ENCODE results near the gene SEZ6L. TPM values are rescaled to one million over a fixed set of nuclear protein-coding genes. Genes with fewer than 3 reads are reported as not detected.

SEZ6L gene
- polyA plus RNA-seq, 1 donor from 2014 or later, result 31.9 TPM

DNA sequence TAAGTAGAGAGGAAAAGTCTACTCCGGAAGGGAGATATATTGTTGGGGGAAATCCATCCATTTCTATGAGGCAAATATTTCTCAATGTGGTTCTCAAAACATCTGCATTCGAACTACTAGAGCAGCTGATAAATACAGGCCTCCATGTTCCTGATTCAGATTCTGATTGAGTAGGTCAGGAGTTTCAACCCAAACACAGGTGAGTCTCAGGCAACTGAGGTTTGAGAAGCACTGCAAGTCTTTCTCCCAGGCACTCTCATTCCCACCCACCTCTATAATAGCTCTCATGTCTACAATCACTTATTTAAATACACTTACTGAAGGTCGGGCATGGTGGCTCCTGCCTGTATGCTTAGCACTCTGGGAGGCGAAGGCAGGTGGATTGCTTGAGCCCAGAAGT lies 245.1 kb downstream of the SEZ6L start:
- H3K79me2 ChIP-seq (replicated peaks; ENCODE audit: insufficient read depth, low read length), result no peaks in the 10 kb centered on the region
- no peaks in the 10 kb centered on the region for H3K27me3 ChIP-seq (ENCODE audit: insufficient read depth, low read depth, low read length)
- H4K20me1 ChIP-seq (ENCODE audit: insufficient read depth), result no peaks in the 10 kb centered on the region

GRCh38 chr22:26416256-26416655 lies 247.0 kb downstream of the SEZ6L start:
- H3F3A ChIP-seq (ENCODE audit: insufficient read depth, low read length, poor library complexity, severe bottlenecking), result peaks cover 2% of the 10 kb centered on the region
- H4K20me1 ChIP-seq (ENCODE audit: insufficient read depth), result no peaks in the 10 kb centered on the region
- no peaks in the 10 kb centered on the region for H3K9me2 ChIP-seq (ENCODE audit: insufficient read depth, low read length)
- no peak for TF ChIP-seq MXI1 (conservative IDR thresholded peaks at IDR 0.05; ENCODE audit: poor library complexity, severe bottlenecking)
- TF ChIP-seq, protein P1, sequence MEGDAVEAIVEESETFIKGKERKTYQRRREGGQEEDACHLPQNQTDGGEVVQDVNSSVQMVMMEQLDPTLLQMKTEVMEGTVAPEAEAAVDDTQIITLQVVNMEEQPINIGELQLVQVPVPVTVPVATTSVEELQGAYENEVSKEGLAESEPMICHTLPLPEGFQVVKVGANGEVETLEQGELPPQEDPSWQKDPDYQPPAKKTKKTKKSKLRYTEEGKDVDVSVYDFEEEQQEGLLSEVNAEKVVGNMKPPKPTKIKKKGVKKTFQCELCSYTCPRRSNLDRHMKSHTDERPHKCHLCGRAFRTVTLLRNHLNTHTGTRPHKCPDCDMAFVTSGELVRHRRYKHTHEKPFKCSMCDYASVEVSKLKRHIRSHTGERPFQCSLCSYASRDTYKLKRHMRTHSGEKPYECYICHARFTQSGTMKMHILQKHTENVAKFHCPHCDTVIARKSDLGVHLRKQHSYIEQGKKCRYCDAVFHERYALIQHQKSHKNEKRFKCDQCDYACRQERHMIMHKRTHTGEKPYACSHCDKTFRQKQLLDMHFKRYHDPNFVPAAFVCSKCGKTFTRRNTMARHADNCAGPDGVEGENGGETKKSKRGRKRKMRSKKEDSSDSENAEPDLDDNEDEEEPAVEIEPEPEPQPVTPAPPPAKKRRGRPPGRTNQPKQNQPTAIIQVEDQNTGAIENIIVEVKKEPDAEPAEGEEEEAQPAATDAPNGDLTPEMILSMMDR (IDR thresholded peaks at IDR 0.05; ENCODE audit: poor library complexity, severe bottlenecking), result no peak
- TF ChIP-seq EP300 (conservative IDR thresholded peaks at IDR 0.05; ENCODE audit: poor library complexity, severe bottlenecking), result no peak
- no peak for TF ChIP-seq SMC3 (conservative IDR thresholded peaks at IDR 0.05; ENCODE audit: poor library complexity)
- no peak for TF ChIP-seq TAF1 (IDR thresholded peaks at IDR 0.05; ENCODE audit: low read depth)
- no peak for TF ChIP-seq POLR2AphosphoS5 (IDR thresholded peaks at IDR 0.05)
- no peak for TF ChIP-seq EZH2 (IDR thresholded peaks at IDR 0.05; ENCODE audit: borderline replicate concordance, insufficient read depth, low read length, poor library complexity, severe bottlenecking)
- TF ChIP-seq, protein P2, sequence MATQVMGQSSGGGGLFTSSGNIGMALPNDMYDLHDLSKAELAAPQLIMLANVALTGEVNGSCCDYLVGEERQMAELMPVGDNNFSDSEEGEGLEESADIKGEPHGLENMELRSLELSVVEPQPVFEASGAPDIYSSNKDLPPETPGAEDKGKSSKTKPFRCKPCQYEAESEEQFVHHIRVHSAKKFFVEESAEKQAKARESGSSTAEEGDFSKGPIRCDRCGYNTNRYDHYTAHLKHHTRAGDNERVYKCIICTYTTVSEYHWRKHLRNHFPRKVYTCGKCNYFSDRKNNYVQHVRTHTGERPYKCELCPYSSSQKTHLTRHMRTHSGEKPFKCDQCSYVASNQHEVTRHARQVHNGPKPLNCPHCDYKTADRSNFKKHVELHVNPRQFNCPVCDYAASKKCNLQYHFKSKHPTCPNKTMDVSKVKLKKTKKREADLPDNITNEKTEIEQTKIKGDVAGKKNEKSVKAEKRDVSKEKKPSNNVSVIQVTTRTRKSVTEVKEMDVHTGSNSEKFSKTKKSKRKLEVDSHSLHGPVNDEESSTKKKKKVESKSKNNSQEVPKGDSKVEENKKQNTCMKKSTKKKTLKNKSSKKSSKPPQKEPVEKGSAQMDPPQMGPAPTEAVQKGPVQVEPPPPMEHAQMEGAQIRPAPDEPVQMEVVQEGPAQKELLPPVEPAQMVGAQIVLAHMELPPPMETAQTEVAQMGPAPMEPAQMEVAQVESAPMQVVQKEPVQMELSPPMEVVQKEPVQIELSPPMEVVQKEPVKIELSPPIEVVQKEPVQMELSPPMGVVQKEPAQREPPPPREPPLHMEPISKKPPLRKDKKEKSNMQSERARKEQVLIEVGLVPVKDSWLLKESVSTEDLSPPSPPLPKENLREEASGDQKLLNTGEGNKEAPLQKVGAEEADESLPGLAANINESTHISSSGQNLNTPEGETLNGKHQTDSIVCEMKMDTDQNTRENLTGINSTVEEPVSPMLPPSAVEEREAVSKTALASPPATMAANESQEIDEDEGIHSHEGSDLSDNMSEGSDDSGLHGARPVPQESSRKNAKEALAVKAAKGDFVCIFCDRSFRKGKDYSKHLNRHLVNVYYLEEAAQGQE (IDR thresholded peaks at IDR 0.05; ENCODE audit: borderline replicate concordance), result no peak
- TF ChIP-seq RAD21 (conservative IDR thresholded peaks at IDR 0.05), result no peak
- no peak overlapping the region for H3K4me3 ChIP-seq (ENCODE audit: low read length)
- no peak overlapping the region for H2AFZ ChIP-seq (ENCODE audit: low read depth, low read length)
- no peak overlapping the region for H3K27ac ChIP-seq (ENCODE audit: low read length)
- H3K79me2 ChIP-seq (replicated peaks; ENCODE audit: insufficient read depth, low read length), result no peaks in the 10 kb centered on the region
- no peak overlapping the region for H3K4me2 ChIP-seq (ENCODE audit: low read length)
- H3K9ac ChIP-seq (ENCODE audit: low read length), result no peak overlapping the region
- no peaks in the 10 kb centered on the region for H3K36me3 ChIP-seq (ENCODE audit: insufficient read depth, low read length)
- H3K27me3 ChIP-seq (ENCODE audit: insufficient read depth, low read depth, low read length), result no peaks in the 10 kb centered on the region
- H3K9me3 ChIP-seq (ENCODE audit: low read length), result no peaks in the 10 kb centered on the region

More for the DNA sequence above, 245.1 kb downstream of the SEZ6L start:
- no peaks in the 10 kb centered on the region for H3K36me3 ChIP-seq (ENCODE audit: insufficient read depth, low read length)
- no peaks in the 10 kb centered on the region for H3K9me3 ChIP-seq (ENCODE audit: low read length)
- no peak overlapping the region for H2AFZ ChIP-seq (ENCODE audit: low read depth, low read length)
- H3K27ac ChIP-seq (ENCODE audit: low read length), result no peak overlapping the region
- H3K9ac ChIP-seq (ENCODE audit: low read length), result no peak overlapping the region
- TF ChIP-seq, protein P1 (IDR thresholded peaks at IDR 0.05; ENCODE audit: poor library complexity, severe bottlenecking), result no peak
- TF ChIP-seq SMC3 (conservative IDR thresholded peaks at IDR 0.05; ENCODE audit: poor library complexity) (no peak), TAF1 (IDR thresholded peaks at IDR 0.05; ENCODE audit: low read depth) (no peak), EP300 (conservative IDR thresholded peaks at IDR 0.05; ENCODE audit: poor library complexity, severe bottlenecking) (no peak), POLR2AphosphoS5 (IDR thresholded peaks at IDR 0.05) (no peak), EZH2 (IDR thresholded peaks at IDR 0.05; ENCODE audit: borderline replicate concordance, insufficient read depth, low read length, poor library complexity, severe bottlenecking) (no peak), MXI1 (conservative IDR thresholded peaks at IDR 0.05; ENCODE audit: poor library complexity, severe bottlenecking) (no peak), RAD21 (conservative IDR thresholded peaks at IDR 0.05) (no peak)
- TF ChIP-seq, protein P2 (IDR thresholded peaks at IDR 0.05; ENCODE audit: borderline replicate concordance), result no peak
- no peaks in the 10 kb centered on the region for H3K9me2 ChIP-seq (ENCODE audit: insufficient read depth, low read length)
- H3K4me2 ChIP-seq (ENCODE audit: low read length), result no peak overlapping the region
- no peak overlapping the region for H3K4me3 ChIP-seq (ENCODE audit: low read length)
- peaks cover 2% of the 10 kb centered on the region for H3F3A ChIP-seq (ENCODE audit: insufficient read depth, low read length, poor library complexity, severe bottlenecking)

All from neural cell (in vitro differentiated cells).